Ascending aorta (tissue), 2 donors: ENCODE measurements around the gene NPFF. TPM values are rescaled to one million over a fixed set of nuclear protein-coding genes. Genes with fewer than 3 reads are reported as not detected.

Experiments used
- DNase-seq, 2 donors: peaks; one replicate each; pipeline ENCODE4 v3.0.0-alpha.2; 2019; ENCODE audit warnings: low spot score in 2 of 2
- H3K27ac ChIP-seq, 2 donors: fragments of 200-600 bp; sonication (generic); one replicate each; pipeline ENCODE4 v1.5.1; 2016 to 2017; ENCODE audit warnings: mild to moderate bottlenecking in 1 of 2
- H3K27me3 ChIP-seq: fragments of 200-600 bp; sonication (generic); one replicate; pipeline ENCODE4 v1.5.1; 2017
- H3K36me3 ChIP-seq, 2 donors: fragments of 200-600 bp; sonication (generic); one replicate each; pipeline ENCODE4 v1.5.1; 2016
- H3K4me1 ChIP-seq, 2 donors: fragments of 200-600 bp; sonication (generic); one replicate each; pipeline ENCODE4 v1.5.1; 2016 to 2017; ENCODE audit warnings: mild to moderate bottlenecking in 1 of 2
- H3K4me3 ChIP-seq, 2 donors: fragments of 200-600 bp; sonication (generic); one replicate each; pipeline ENCODE4 v1.5.1; 2016 to 2017; ENCODE audit warnings: mild to moderate bottlenecking in 1 of 2
- H3K9me3 ChIP-seq, 2 donors: fragments of 200-600 bp; sonication (generic); one replicate each; pipeline ENCODE4 v1.5.1; 2016
- CTCF ChIP-seq, 3 experiments: fragments of 200-600 bp in 2 of 3; fragments of 450-650 bp in 1 of 3; sonication (generic) in 2 of 3; IDR thresholded peaks; one replicate each; pipeline ENCODE4 v1.5.1; 2016 to 2019; ENCODE audit warnings: antibody characterized with exemption in 3 of 3, mild to moderate bottlenecking in 1 of 3, moderate library complexity in 1 of 3
- intact Hi-C: fragments of 100-400 bp; cut with DNase I; formaldehyde crosslinking; loops from one replicate; pipeline ENCODE4 v1.15.1; 2023
- total RNA-seq: library from RNA; depleted of rRNA; stranded (reverse); fragments of >200 nt; gene quantifications from one replicate; pipeline ENCODE4 v1.1.0, GENCODE V29; 2016

Gene NPFF
- total RNA-seq, 1 donor from 2014 or later: 2.8 TPM

- H3K27ac ChIP-seq: peak within 1 kb of the TSS; percentile 94 to 98
- no peaks in the 10 kb centered on the region for H3K36me3 ChIP-seq
- peak in 1 of 2 donors; percentile 83 for DNase-seq
- intact Hi-C loops: loop anchor here (1.0 to 5.0 kb wide), 4 partner anchors 47 to 452 kb away; partner anchors contain the start of genes PCBP2 and PRR13
- peak within 1 kb of the TSS; percentile 69 to 74 for H3K4me3 ChIP-seq
- H3K4me1 ChIP-seq: peaks cover 16 to 24% of the 10 kb centered on the region in 2 donors
- TF ChIP-seq CTCF (IDR thresholded peaks at IDR 0.05): peak in 1 of 3 experiments; percentile 37
- H3K9me3 ChIP-seq: no peaks in the 10 kb centered on the region
- H3K27me3 ChIP-seq: no peaks in the 10 kb centered on the region
Measured at GRCh38 chr12:53499266-53500141, 7.8 kb downstream of the NPFF start, which contains the start of gene MAP3K12. MAP3K12 (minus strand) TSS chr12:53499458; CDS start chr12:53487391, 12,067 bp downstream.

- peak overlapping the region; percentile 26 to 98 for H3K27ac ChIP-seq
- H3K4me3 ChIP-seq: peak overlapping the region in 1 of 2 donors; percentile 69
- no peak for TF ChIP-seq CTCF (IDR thresholded peaks at IDR 0.05)
- no peaks in the 10 kb centered on the region for H3K36me3 ChIP-seq
- H3K9me3 ChIP-seq: no peaks in the 10 kb centered on the region
- H3K27me3 ChIP-seq: no peaks in the 10 kb centered on the region
- no peak for DNase-seq
- peaks cover 16 to 30% of the 10 kb centered on the region in 2 donors for H3K4me1 ChIP-seq
- intact Hi-C loops: no loop called here
Measured at GRCh38 chr12:53498235-53498630, 9.1 kb downstream of the NPFF start.

- Histone ChIP-seq H3K4me1 (peaks cover 11 to 25% of the 10 kb centered on the region in 2 donors), H3K36me3 (no peaks in the 10 kb centered on the region), H3K27ac (peak overlapping the region; percentile 18 to 30), H3K4me3 (no peak overlapping the region), H3K27me3 (no peaks in the 10 kb centered on the region), H3K9me3 (no peaks in the 10 kb centered on the region)
- DNase-seq: no peak
- intact Hi-C loops: no loop called here
- no peak for TF ChIP-seq CTCF (IDR thresholded peaks at IDR 0.05)
Measured at GRCh38 chr12:53497461-53497860, 9.8 kb downstream of the NPFF start.

GRCh38 chr12:53496752-53497032, 10.6 kb downstream of the NPFF start:
- peaks cover 10 to 23% of the 10 kb centered on the region in 2 donors for H3K4me1 ChIP-seq
- no peaks in the 10 kb centered on the region for H3K9me3 ChIP-seq
- intact Hi-C loops: no loop called here
- no peaks in the 10 kb centered on the region for H3K27me3 ChIP-seq
- no peak overlapping the region for H3K4me3 ChIP-seq
- DNase-seq: no peak
- TF ChIP-seq CTCF (IDR thresholded peaks at IDR 0.05): no peak
- H3K27ac ChIP-seq: peak overlapping the region in 1 of 2 donors; percentile 30
- H3K36me3 ChIP-seq: no peaks in the 10 kb centered on the region

- H3K36me3 ChIP-seq: no peaks in the 10 kb centered on the region
- intact Hi-C loops: no loop called here
- no peaks in the 10 kb centered on the region for H3K27me3 ChIP-seq
- TF ChIP-seq CTCF (IDR thresholded peaks at IDR 0.05): no peak
- H3K27ac ChIP-seq: peak overlapping the region; percentile 30 to 33
- peaks cover 6 to 20% of the 10 kb centered on the region in 2 donors for H3K4me1 ChIP-seq
- H3K9me3 ChIP-seq: no peaks in the 10 kb centered on the region
- peak in 1 of 2 donors; percentile 79 for DNase-seq
- no peak overlapping the region for H3K4me3 ChIP-seq
Measured at GRCh38 chr12:53495903-53496751, 11.2 kb downstream of the NPFF start.
